ENCODE data around the gene CARMIL1.
"Not testable (repeated sequence)": the region's sequence is repeated elsewhere in the genome, so short reads cannot be mapped to it uniquely, and the experiment has no call there.

Gene CARMIL1

DNA sequence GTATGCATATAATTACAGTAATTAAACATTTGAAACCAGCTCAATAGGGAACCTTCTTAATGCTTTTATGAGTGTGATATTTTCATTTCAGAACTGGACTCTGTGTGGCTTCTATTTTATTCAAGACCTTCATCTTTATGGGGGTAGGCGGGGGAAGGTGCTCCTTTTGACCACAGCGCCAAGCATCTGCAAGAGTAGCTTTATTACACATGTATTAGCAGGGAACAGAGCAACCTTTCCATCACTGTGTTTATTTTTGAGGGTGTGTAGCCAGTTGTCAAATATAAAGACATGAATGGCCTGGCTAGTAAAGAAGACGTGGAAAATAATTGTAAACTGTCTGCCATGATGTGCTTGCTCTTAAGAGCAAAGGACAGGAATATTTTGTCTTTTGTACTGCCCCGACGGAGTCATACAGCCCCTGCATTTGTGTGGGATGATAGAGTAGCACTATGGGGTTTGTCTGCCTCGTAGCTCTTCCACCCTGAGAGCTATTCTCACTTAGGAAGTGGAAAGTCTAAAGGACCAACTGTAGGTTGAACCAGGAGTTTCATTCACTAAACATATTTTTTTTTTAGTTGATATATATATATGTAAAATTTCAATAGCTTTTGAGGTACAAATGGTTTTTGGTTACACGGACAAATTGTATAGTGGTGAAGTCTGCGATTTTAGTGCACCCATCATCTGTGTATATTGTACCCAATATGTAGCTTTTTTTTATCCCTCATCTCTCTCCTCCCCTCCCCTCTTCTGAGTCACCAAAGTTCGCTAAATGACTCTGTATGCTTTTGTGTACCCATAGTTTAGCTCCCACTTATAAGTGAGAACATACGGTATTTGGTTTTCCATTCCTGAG lies 91.2 kb downstream of the CARMIL1 start:
- peaks cover 41% of the 10 kb centered on the region for H3K4me1 ChIP-seq (ENCODE audit: insufficient read depth, low read length)
- H3K27me3 ChIP-seq (ENCODE audit: insufficient read depth, low read length) = no peaks in the 10 kb centered on the region
- WGBS = 90% methylated on average over 8 of the region's 10 CpGs
- H3K36me3 ChIP-seq (ENCODE audit: insufficient read depth, low read length) = no peaks in the 10 kb centered on the region
- no peaks in the 10 kb centered on the region for H3K9me3 ChIP-seq (ENCODE audit: insufficient read depth, low read depth, low read length)
- H3K4me3 ChIP-seq (ENCODE audit: low read length) = no peak overlapping the region
- no peak overlapping the region for H3K9ac ChIP-seq (ENCODE audit: low read depth, low read length)
- no peak overlapping the region; the same call in 1 of the 2 replicates for H3K27ac ChIP-seq (ENCODE audit: low read depth, low read length)

DNA sequence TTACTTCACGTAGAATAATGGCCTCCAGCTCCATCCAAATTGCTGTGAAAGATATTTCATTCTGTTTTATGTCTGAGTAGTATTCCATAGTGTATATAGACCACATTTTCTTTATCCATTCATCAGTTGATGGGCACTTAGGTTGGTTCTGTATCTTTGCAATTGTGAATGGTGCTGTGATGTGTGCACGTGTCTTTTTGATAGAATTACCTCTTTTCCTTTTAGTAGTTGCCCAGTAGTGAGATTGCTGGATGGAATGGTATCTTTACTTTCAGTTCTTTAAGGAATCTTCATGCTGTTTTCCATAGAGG lies 91.8 kb downstream of the CARMIL1 start:
- WGBS = 90% methylated on average over 2 of the region's 2 CpGs
- no peaks in the 10 kb centered on the region for H3K36me3 ChIP-seq (ENCODE audit: insufficient read depth, low read length)
- H3K9me3 ChIP-seq (ENCODE audit: insufficient read depth, low read depth, low read length) = no peaks in the 10 kb centered on the region

DNA sequence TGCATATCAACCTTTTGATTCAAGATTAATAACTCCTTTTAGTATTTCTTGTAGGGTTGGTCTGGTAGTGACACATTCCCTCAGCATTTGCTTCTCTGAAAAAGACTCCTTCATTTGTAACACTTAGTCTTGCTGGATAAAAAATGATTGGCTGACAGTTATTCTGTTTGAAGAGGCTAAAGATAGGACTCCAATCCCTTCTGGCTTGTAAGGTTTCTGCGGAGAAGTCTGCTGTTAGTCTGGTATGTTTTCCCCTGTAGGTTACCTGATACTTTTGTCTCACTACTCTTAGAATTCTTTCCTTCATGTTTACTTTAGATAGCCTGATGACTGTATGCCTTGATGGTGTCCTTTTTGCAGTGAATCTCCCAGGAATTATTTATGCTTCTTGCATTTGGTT lies 96.0 kb downstream of the CARMIL1 start:
- Histone ChIP-seq H3K9me3 (ENCODE audit: insufficient read depth, low read depth, low read length) (no peaks in the 10 kb centered on the region), H3K27me3 (ENCODE audit: insufficient read depth, low read length) (no peaks in the 10 kb centered on the region), H3K9ac (ENCODE audit: low read depth, low read length) (no peak overlapping the region), H3K27ac (ENCODE audit: low read depth, low read length) (no peak overlapping the region), H3K4me3 (ENCODE audit: low read length) (no peak overlapping the region), H3K36me3 (ENCODE audit: insufficient read depth, low read length) (no peaks in the 10 kb centered on the region), H3K4me1 (ENCODE audit: insufficient read depth, low read length) (peaks cover 14% of the 10 kb centered on the region)
- 88% methylated on average over 1 of the region's 1 CpG for WGBS

More for the DNA sequence above, 91.8 kb downstream of the CARMIL1 start:
- no peaks in the 10 kb centered on the region for H3K27me3 ChIP-seq (ENCODE audit: insufficient read depth, low read length)
- no peak overlapping the region for H3K9ac ChIP-seq (ENCODE audit: low read depth, low read length)
- no peak overlapping the region for H3K4me3 ChIP-seq (ENCODE audit: low read length)
- H3K4me1 ChIP-seq (ENCODE audit: insufficient read depth, low read length) = peaks cover 41% of the 10 kb centered on the region
- no peak overlapping the region for H3K27ac ChIP-seq (ENCODE audit: low read depth, low read length)

DNA sequence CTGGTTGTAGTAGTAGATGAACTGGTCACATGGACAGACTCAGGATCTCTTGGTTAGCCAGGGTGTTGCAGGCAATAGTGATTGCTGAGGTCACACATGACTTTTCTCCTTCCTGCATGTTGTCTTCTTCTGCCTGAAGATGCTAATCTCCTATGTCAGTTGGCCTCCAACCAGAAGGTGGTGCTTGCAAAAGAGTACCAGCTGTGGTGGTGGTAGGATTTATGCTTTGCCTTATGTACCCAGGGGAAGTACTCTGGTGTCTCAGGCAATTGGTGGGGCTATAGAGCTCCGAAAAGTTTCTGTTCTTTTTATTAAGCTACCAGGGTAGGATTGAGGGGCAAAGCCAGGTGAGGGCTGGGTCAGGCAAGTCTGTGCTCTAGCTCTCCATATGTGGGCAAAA lies 98.5 kb downstream of the CARMIL1 start:
- 93% methylated on average over 1 of the region's 1 CpG for WGBS
- H3K9ac ChIP-seq (ENCODE audit: low read depth, low read length) = no peak overlapping the region
- H3K9me3 ChIP-seq (ENCODE audit: insufficient read depth, low read depth, low read length) = no peaks in the 10 kb centered on the region
- no peaks in the 10 kb centered on the region for H3K27me3 ChIP-seq (ENCODE audit: insufficient read depth, low read length)
- no peaks in the 10 kb centered on the region for H3K4me1 ChIP-seq (ENCODE audit: insufficient read depth, low read length)
- H3K36me3 ChIP-seq (ENCODE audit: insufficient read depth, low read length) = no peaks in the 10 kb centered on the region
- H3K4me3 ChIP-seq (ENCODE audit: low read length) = no peak overlapping the region
- no peak overlapping the region for H3K27ac ChIP-seq (ENCODE audit: low read depth, low read length)

DNA sequence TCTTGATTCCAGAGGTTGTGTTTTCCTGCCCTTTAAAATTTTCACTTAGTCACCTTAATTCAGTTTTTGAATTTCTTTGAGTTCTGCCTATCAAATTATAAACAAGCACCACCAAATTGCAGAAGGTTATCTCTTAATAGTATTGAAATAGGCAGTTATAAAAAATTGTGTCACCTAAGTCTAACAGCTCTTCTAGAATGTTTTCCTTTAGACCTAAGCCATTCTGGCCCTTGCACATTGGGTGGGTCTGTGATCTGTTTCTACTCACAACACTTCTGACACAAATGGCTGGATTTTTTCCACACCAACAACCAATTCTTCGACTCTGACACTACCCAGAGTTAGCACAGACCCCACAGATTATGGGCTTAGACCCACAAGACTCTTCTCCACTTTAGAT lies 101.9 kb downstream of the CARMIL1 start:
- no peaks in the 10 kb centered on the region for H3K27me3 ChIP-seq (ENCODE audit: insufficient read depth, low read length)
- WGBS = 89% methylated on average over 1 of the region's 1 CpG
- no peaks in the 10 kb centered on the region for H3K9me3 ChIP-seq (ENCODE audit: insufficient read depth, low read depth, low read length)
- no peak overlapping the region for H3K9ac ChIP-seq (ENCODE audit: low read depth, low read length)
- H3K4me3 ChIP-seq (ENCODE audit: low read length) = no peak overlapping the region
- no peaks in the 10 kb centered on the region for H3K4me1 ChIP-seq (ENCODE audit: insufficient read depth, low read length)
- H3K36me3 ChIP-seq (ENCODE audit: insufficient read depth, low read length) = no peaks in the 10 kb centered on the region
- no peak overlapping the region for H3K27ac ChIP-seq (ENCODE audit: low read depth, low read length)

DNA sequence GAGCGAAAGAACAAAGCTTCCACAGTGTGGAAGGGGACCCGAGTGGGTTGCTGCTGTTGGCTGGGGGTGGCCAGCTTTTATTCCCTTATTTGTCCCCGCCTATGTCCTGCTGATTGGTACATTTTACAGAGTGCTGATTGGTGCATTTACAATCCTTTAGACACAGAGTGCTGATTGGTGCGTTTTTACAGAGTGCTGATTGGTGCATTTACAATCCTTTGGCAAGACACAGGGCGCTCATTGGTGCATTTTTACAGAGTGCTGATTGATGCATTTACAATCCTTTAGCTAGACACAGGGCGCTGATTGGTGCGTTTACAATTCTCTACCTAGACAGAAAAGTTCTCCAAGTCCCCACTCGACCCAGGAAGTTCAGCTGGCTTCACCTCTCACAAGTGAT lies 103.3 kb downstream of the CARMIL1 start:
- not testable (repeated sequence) for H3K9me3 ChIP-seq (ENCODE audit: insufficient read depth, low read depth, low read length); H3K27ac ChIP-seq (ENCODE audit: low read depth, low read length); H3K36me3 ChIP-seq (ENCODE audit: insufficient read depth, low read length); H3K9ac ChIP-seq (ENCODE audit: low read depth, low read length); H3K4me1 ChIP-seq (ENCODE audit: insufficient read depth, low read length); H3K4me3 ChIP-seq (ENCODE audit: low read length); H3K27me3 ChIP-seq (ENCODE audit: insufficient read depth, low read length)
- WGBS = 93% methylated on average over 8 of the region's 8 CpGs

DNA sequence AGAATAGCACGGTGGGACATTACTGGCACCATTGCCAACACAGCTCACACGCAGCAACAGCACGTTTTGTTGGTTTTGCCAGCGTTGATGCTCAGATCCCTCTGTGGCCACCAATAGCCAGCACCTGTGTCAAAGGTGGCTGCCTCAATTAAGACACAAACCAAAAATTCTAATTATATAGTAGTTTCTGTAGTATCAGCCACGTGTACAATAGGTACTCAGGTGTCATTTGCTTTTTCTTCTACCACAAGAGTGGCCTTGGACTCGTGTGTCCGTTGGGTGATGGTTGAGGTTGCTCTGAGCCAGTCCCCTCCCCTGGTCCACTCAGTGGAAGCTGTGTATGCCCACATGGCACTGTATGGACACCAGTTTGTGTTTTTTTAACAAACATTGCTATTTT lies 105.1 kb downstream of the CARMIL1 start:
- no peaks in the 10 kb centered on the region for H3K27me3 ChIP-seq (ENCODE audit: insufficient read depth, low read length)
- no peaks in the 10 kb centered on the region for H3K36me3 ChIP-seq (ENCODE audit: insufficient read depth, low read length)
- H3K9me3 ChIP-seq (ENCODE audit: insufficient read depth, low read depth, low read length) = no peaks in the 10 kb centered on the region
- no peaks in the 10 kb centered on the region for H3K4me1 ChIP-seq (ENCODE audit: insufficient read depth, low read length)
- no peak overlapping the region for H3K9ac ChIP-seq (ENCODE audit: low read depth, low read length)
- H3K27ac ChIP-seq (ENCODE audit: low read depth, low read length) = no peak overlapping the region
- WGBS = 93% methylated on average over 7 of the region's 7 CpGs
- H3K4me3 ChIP-seq (ENCODE audit: low read length) = no peak overlapping the region

DNA sequence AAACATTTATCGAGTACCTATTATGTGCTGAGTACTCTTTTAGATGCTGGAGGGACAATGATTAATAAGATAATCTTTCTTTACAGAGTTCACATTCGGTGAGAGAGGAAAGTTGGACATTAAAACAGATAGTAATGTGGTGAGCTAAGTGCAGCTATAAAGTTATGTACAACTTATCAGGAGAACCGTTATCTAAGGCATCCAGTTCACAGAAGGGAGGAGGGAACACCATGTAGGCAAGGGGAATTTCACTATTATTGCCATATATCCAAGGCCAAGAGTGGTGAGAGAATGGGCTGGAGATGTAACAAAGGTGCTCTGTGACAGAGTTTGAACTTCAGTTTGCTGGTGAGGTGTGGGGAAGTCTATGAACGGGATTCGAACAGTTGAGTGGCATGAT lies 105.8 kb downstream of the CARMIL1 start:
- 93% methylated on average over 5 of the region's 5 CpGs for WGBS
- no peaks in the 10 kb centered on the region for H3K9me3 ChIP-seq (ENCODE audit: insufficient read depth, low read depth, low read length)
- H3K27ac ChIP-seq (ENCODE audit: low read depth, low read length) = no peak overlapping the region
- no peaks in the 10 kb centered on the region for H3K27me3 ChIP-seq (ENCODE audit: insufficient read depth, low read length)
- H3K4me1 ChIP-seq (ENCODE audit: insufficient read depth, low read length) = no peaks in the 10 kb centered on the region
- no peak overlapping the region for H3K9ac ChIP-seq (ENCODE audit: low read depth, low read length)
- no peak overlapping the region for H3K4me3 ChIP-seq (ENCODE audit: low read length)
- H3K36me3 ChIP-seq (ENCODE audit: insufficient read depth, low read length) = no peaks in the 10 kb centered on the region

DNA sequence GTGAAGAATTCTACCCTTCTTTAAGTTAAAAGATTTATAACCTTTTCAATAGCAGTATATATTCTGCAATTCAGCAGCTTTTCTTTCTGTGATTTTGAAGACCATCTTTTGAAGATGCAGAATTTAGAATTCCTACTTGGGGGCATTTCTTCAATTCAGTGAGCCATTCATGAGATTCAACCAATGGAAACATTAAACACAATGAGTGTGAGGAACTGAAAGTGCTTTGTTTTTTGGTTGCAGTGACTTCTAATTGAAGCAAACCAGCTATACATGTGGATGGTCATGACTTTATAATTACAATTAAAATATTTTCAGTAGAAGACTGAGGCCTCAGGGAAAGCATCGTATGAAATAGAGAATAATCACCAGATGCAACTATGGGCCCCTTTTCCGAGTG lies 108.3 kb downstream of the CARMIL1 start:
- no peak overlapping the region for H3K27ac ChIP-seq (ENCODE audit: low read depth, low read length)
- no peaks in the 10 kb centered on the region for H3K4me1 ChIP-seq (ENCODE audit: insufficient read depth, low read length)
- no peak overlapping the region for H3K4me3 ChIP-seq (ENCODE audit: low read length)
- 89% methylated on average over 2 of the region's 2 CpGs for WGBS
- H3K9ac ChIP-seq (ENCODE audit: low read depth, low read length) = no peak overlapping the region
- no peaks in the 10 kb centered on the region for H3K9me3 ChIP-seq (ENCODE audit: insufficient read depth, low read depth, low read length)
- H3K36me3 ChIP-seq (ENCODE audit: insufficient read depth, low read length) = no peaks in the 10 kb centered on the region
- H3K27me3 ChIP-seq (ENCODE audit: insufficient read depth, low read length) = no peaks in the 10 kb centered on the region

DNA sequence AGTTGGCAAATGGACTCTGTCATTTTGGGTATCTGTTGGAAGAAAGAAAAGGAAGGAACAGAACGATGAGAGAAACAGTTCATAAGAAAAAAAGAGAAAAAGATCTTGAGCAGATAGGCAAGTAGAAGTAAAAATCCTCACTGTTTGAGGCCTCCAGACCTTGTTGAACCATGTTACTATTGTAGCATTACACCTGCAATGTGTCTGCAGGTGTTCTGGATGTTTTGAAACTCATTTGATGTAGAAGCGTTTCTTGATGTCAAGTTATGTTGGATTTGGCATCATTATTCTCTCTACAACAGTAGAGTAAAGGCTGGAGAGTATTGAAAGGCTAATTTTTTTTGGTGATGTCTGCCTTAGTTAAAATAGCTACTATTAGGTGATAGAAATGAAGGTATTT lies 108.7 kb downstream of the CARMIL1 start:
- H3K4me3 ChIP-seq (ENCODE audit: low read length) = no peak overlapping the region
- no peaks in the 10 kb centered on the region for H3K4me1 ChIP-seq (ENCODE audit: insufficient read depth, low read length)
- no peaks in the 10 kb centered on the region for H3K36me3 ChIP-seq (ENCODE audit: insufficient read depth, low read length)
- H3K27me3 ChIP-seq (ENCODE audit: insufficient read depth, low read length) = no peaks in the 10 kb centered on the region
- WGBS = 90% methylated on average over 2 of the region's 2 CpGs
- H3K27ac ChIP-seq (ENCODE audit: low read depth, low read length) = no peak overlapping the region
- H3K9me3 ChIP-seq (ENCODE audit: insufficient read depth, low read depth, low read length) = no peaks in the 10 kb centered on the region
- H3K9ac ChIP-seq (ENCODE audit: low read depth, low read length) = no peak overlapping the region

DNA sequence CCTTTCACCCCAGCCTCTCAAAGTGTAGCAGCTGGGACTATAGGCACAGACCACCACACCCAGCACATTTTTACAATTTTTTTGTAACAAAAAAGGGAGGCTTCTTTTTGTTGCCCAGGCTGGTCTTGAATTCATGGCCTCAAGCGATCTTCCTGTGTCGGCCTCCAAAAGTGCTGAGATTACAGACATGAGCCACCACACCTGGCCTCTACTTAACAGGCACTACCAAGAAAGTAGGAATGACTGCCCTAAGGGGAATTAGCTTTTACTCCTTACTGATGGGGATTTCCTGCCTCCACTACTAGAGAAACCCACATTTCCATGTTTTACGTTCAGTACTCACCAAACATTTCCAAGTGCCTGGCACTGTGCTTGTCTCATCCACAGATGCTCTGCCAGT lies 109.6 kb downstream of the CARMIL1 start:
- Histone ChIP-seq H3K36me3 (ENCODE audit: insufficient read depth, low read length) (no peaks in the 10 kb centered on the region), H3K4me1 (ENCODE audit: insufficient read depth, low read length) (no peaks in the 10 kb centered on the region), H3K27me3 (ENCODE audit: insufficient read depth, low read length) (no peaks in the 10 kb centered on the region), H3K27ac (ENCODE audit: low read depth, low read length) (no peak overlapping the region), H3K4me3 (ENCODE audit: low read length) (no peak overlapping the region), H3K9me3 (ENCODE audit: insufficient read depth, low read depth, low read length) (no peaks in the 10 kb centered on the region), H3K9ac (ENCODE audit: low read depth, low read length) (no peak overlapping the region)
- 75% methylated on average over 3 of the region's 3 CpGs for WGBS

DNA sequence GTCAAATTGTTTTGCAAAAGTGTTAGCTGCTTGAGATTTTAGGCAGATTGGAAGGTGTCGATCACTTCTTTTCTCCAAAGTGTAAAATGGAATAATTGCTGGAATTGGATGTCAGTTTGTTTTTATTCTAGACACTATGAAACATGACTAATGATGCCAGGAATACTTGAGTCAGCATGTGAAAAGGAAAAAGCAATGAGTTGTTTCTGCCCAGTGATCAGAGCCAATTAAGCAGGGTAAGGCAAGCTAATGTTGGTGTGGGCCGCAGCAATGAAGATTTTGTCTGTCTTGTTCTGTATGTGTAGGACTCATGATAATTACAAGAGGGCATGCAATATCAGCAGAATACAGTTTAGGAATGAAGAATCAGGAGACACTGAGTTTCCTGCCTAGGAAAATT lies 110.3 kb downstream of the CARMIL1 start:
- 89% methylated on average over 2 of the region's 2 CpGs for WGBS
- Histone ChIP-seq H3K4me3 (ENCODE audit: low read length) (no peak overlapping the region), H3K36me3 (ENCODE audit: insufficient read depth, low read length) (no peaks in the 10 kb centered on the region), H3K9me3 (ENCODE audit: insufficient read depth, low read depth, low read length) (no peaks in the 10 kb centered on the region), H3K27me3 (ENCODE audit: insufficient read depth, low read length) (no peaks in the 10 kb centered on the region), H3K4me1 (ENCODE audit: insufficient read depth, low read length) (no peaks in the 10 kb centered on the region), H3K27ac (ENCODE audit: low read depth, low read length) (no peak overlapping the region), H3K9ac (ENCODE audit: low read depth, low read length) (no peak overlapping the region)
